Endodermal cell (in vitro differentiated cells): ENCODE data around the gene PER1. TPM values are rescaled to one million over a fixed set of nuclear protein-coding genes. Genes with fewer than 3 reads are reported as not detected.

ENCODE experiments used
- DNase-seq: peaks from one replicate; pipeline ENCODE4 v3.0.0-alpha.2; 2017
- H3K27ac ChIP-seq: 2 replicates; pipeline ENCODE4 v1.5.1; 2013; ENCODE audit warnings: mild to moderate bottlenecking, low read depth, low read length, moderate library complexity
- H3K27me3 ChIP-seq: 2 replicates; pipeline ENCODE4 v1.6.1; 2013; ENCODE audit warnings: mild to moderate bottlenecking, low read length, moderate library complexity; ENCODE audit not compliant: insufficient read depth, control insufficient read depth, poor library complexity, severe bottlenecking
- H3K36me3 ChIP-seq: 2 replicates; pipeline ENCODE4 v1.7.0; 2013; ENCODE audit warnings: mild to moderate bottlenecking, low read length, moderate library complexity; ENCODE audit not compliant: control insufficient read depth, insufficient read depth
- H3K4me1 ChIP-seq: one replicate; pipeline ENCODE4 v1.7.0; 2013; ENCODE audit warnings: low read length; ENCODE audit not compliant: control insufficient read depth, insufficient read depth
- H3K4me3 ChIP-seq: 2 replicates; pipeline ENCODE4 v1.5.1; 2013; ENCODE audit warnings: mild to moderate bottlenecking, low read length, moderate library complexity
- H3K9ac ChIP-seq: 2 replicates; pipeline ENCODE4 v1.6.1; 2013; ENCODE audit warnings: mild to moderate bottlenecking, low read length, moderate library complexity; ENCODE audit not compliant: poor library complexity, severe bottlenecking; ENCODE audit errors: extremely low read depth
- H3K9me3 ChIP-seq: 2 replicates; pipeline ENCODE4 v1.6.1; 2013; ENCODE audit warnings: mild to moderate bottlenecking, low read length, moderate library complexity; ENCODE audit not compliant: control insufficient read depth
- H3K27ac Mint-ChIP-seq: 2 replicates; pipeline ENCODE4 v1.8.0; 2020; ENCODE audit warnings: mixed read lengths
- H3K27me3 Mint-ChIP-seq: 2 replicates; pipeline ENCODE4 v1.8.0; 2021; ENCODE audit warnings: mild to moderate bottlenecking, mixed read lengths; ENCODE audit not compliant: insufficient read depth
- H3K36me3 Mint-ChIP-seq: 2 replicates; pipeline ENCODE4 v1.8.0; 2020; ENCODE audit warnings: low read depth, mixed read lengths
- H3K4me1 Mint-ChIP-seq: 2 replicates; pipeline ENCODE4 v1.8.0; 2020; ENCODE audit warnings: mixed read lengths
- H3K4me3 Mint-ChIP-seq: 2 replicates; pipeline ENCODE4 v1.8.0; 2020; ENCODE audit warnings: mild to moderate bottlenecking, moderate library complexity, mixed read lengths
- H3K9me3 Mint-ChIP-seq: 2 replicates; pipeline ENCODE4 v1.8.0; 2020; ENCODE audit warnings: mild to moderate bottlenecking, mixed read lengths
- WGBS, 2 experiments: methylation state at CpG; one replicate each; pipeline versions ENCODE4 v1.1.5 to v1.1.7; 2013; ENCODE audit warnings: missing lambda C conversion rate in 2 of 2, mixed read lengths in 1 of 2; ENCODE audit not compliant: insufficient coverage in 1 of 2, insufficient read length in 1 of 2; 5-methylcytosine and 5-hydroxymethylcytosine counted together
- total RNA-seq, 2 donors: library from RNA; stranded (reverse); fragmentation: NEBNext Ultra II Directional in 1 of 2; extraction: Animal tissue kit (Norgen Biotek cat#: 25700) in 1 of 2; gene quantifications; 2 replicates in 1 of 2; 3 replicates in 1 of 2; pipeline ENCODE4 v1.2.1, GENCODE V29; 2021
- TF ChIP-seq, protein P1 (sequence below): fragments of 200-600 bp; sonication (generic); conservative IDR thresholded peaks from 2 replicates; pipeline ENCODE4 v1.5.0; 2021; ENCODE audit warnings: antibody characterized with exemption, mild to moderate bottlenecking

Gene PER1
- total RNA-seq, 2 donors from 2014 or later = 38.3 to 53.7 TPM

DNA sequence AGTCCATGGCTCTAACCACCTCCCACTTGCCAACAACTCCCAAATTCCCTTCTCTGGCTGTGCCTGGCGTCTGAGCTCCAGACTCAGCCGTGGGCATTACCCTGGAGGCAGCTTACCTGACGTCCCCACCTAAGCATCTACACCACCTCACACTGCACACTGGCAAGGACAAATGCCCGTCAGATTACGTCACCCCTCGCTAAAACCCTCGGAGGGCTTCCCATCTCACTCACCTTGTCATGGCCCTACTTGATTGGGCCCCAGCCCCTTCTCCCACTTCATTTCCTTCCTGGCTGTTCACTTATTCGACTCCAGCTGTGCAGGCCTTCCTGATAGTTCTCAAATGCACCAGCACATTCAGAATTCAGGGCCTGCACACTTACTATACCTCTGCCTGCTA lies 47.3 kb downstream of the PER1 start:
- WGBS, 2 experiments = 84 to 100% methylated on average over 3 to 8 of the region's 8 CpGs
- DNase-seq = no peak
- TF ChIP-seq, protein P1, sequence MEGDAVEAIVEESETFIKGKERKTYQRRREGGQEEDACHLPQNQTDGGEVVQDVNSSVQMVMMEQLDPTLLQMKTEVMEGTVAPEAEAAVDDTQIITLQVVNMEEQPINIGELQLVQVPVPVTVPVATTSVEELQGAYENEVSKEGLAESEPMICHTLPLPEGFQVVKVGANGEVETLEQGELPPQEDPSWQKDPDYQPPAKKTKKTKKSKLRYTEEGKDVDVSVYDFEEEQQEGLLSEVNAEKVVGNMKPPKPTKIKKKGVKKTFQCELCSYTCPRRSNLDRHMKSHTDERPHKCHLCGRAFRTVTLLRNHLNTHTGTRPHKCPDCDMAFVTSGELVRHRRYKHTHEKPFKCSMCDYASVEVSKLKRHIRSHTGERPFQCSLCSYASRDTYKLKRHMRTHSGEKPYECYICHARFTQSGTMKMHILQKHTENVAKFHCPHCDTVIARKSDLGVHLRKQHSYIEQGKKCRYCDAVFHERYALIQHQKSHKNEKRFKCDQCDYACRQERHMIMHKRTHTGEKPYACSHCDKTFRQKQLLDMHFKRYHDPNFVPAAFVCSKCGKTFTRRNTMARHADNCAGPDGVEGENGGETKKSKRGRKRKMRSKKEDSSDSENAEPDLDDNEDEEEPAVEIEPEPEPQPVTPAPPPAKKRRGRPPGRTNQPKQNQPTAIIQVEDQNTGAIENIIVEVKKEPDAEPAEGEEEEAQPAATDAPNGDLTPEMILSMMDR = no peak
- Histone ChIP-seq H3K4me3 (no peak overlapping the region), H3K36me3 (no peaks in the 10 kb centered on the region), H3K27ac (no peak overlapping the region), H3K27me3 (peaks cover 30% of the 10 kb centered on the region), H3K9ac (no peak overlapping the region), H3K4me1 (no peaks in the 10 kb centered on the region), H3K9me3 (no peaks in the 10 kb centered on the region)
- Mint-ChIP-seq H3K27me3 (peaks cover 55% of the 10 kb centered on the region), H3K4me1 (peaks cover 2% of the 10 kb centered on the region), H3K4me3 (no peak overlapping the region), H3K9me3 (no peaks in the 10 kb centered on the region), H3K27ac (no peak overlapping the region), H3K36me3 (no peaks in the 10 kb centered on the region)

DNA sequence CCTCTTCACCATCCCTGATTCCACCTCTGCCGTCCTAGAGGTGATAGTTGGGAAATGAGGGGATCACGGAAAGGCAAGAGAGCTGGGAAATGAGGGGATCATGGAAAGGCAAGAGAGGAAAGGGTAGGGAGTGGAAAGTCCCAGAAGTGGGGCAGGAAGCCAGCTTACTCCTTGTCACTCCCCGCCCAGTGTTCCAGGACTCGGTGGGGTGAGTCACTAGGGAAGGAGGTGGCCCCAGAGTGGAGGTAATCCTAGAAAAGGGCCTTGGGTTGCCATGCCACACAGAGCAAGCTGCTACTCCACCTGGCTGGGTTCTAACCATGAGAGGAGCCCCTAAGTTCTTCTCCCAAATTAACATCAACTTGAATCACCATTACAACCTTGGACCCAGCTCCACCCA lies 48.7 kb downstream of the PER1 start:
- WGBS, 2 experiments = 94 to 100% methylated on average over 1 to 4 of the region's 4 CpGs
- Mint-ChIP-seq H3K4me1 (no peaks in the 10 kb centered on the region), H3K27me3 (peaks cover 44% of the 10 kb centered on the region), H3K4me3 (no peak overlapping the region), H3K9me3 (no peaks in the 10 kb centered on the region), H3K27ac (no peak overlapping the region), H3K36me3 (no peaks in the 10 kb centered on the region)
- TF ChIP-seq, protein P1 = no peak
- Histone ChIP-seq H3K36me3 (no peaks in the 10 kb centered on the region), H3K4me1 (no peaks in the 10 kb centered on the region), H3K27me3 (peaks cover 18% of the 10 kb centered on the region), H3K9ac (no peak overlapping the region), H3K4me3 (no peak overlapping the region), H3K9me3 (no peaks in the 10 kb centered on the region), H3K27ac (no peak overlapping the region)
- DNase-seq = no peak

DNA sequence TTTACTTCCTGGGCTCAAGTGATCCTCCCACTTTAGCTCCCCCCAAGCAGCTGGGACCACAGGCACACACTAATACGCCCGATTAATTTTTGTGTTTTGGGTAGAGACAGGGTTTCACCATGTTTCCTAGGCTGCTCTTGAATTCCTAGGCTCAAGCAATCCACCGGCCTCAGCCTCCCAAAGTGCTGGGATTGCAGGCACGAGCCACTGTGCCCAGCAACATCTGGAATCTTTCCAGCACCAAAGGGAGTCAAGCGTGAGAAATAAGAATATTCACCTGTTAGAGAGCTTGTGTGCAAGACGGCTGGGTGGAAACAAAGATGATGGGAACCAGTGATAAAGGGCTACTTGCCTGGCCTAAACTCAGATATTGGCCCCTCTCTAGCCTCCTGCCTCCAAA lies 50.5 kb downstream of the PER1 start:
- Mint-ChIP-seq H3K9me3 (no peaks in the 10 kb centered on the region), H3K4me1 (no peaks in the 10 kb centered on the region), H3K27ac (no peak overlapping the region), H3K36me3 (no peaks in the 10 kb centered on the region), H3K4me3 (no peak overlapping the region), H3K27me3 (peaks cover 39% of the 10 kb centered on the region)
- TF ChIP-seq, protein P1 = no peak
- Histone ChIP-seq H3K4me1 (no peaks in the 10 kb centered on the region), H3K9ac (no peak overlapping the region), H3K36me3 (no peaks in the 10 kb centered on the region), H3K4me3 (no peak overlapping the region), H3K9me3 (no peaks in the 10 kb centered on the region), H3K27ac (no peak overlapping the region), H3K27me3 (peaks cover 14% of the 10 kb centered on the region)
- 92 to 95% methylated on average over 3 to 6 of the region's 6 CpGs for WGBS, 2 experiments
- no peak for DNase-seq
